Ramos (cell line): Measurements from ENCODE around the gene ADH4.

Experiments used
- in situ Hi-C: fragments of 300-500 bp; cut with MboI; formaldehyde crosslinking; loops from one replicate; pipeline ENCODE4 v1.14.3; 2022; ENCODE audit warnings: low sequenced_read_pairs; ENCODE audit not compliant: unreplicated experiment

Gene ADH4

DNA sequence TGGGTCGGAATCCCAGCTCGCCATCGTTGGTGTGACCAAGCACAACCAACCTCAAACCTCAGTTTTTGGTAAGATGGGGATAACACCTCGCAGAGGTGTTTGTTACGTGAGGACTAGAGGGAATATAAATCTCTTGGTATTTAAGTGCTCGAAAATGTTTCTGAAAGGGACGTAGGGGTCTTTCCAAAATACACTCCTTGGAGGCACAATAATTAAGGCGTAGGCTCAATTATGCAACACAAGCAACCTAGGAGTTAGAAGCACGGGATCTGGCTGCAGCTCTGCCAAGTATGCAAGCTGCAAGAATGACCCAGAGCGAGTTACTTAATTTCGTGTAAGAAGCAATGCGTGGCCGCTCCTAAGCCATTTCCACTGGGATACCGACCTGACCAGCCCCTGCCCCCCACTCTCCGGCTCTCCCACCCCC, 56.1 kb downstream of the ADH4 start:
- in situ Hi-C loops, result loop anchor here (25.0 kb wide), 1 partner anchor 724 kb away; the partner anchor contains the start of gene DAPP1

GRCh38 chr4:99084595-99084994, 59.5 kb downstream of the ADH4 start:
- in situ Hi-C loops, result loop anchor here (25.0 kb wide), 1 partner anchor 728 kb away; the partner anchor contains the start of gene DAPP1

- in situ Hi-C loops, result loop anchor here (25.0 kb wide), 1 partner anchor 730 kb away; the partner anchor contains the start of gene DAPP1
These were observed 61.9 kb downstream of the ADH4 start for GRCh38 chr4:99082192-99082591.

DNA sequence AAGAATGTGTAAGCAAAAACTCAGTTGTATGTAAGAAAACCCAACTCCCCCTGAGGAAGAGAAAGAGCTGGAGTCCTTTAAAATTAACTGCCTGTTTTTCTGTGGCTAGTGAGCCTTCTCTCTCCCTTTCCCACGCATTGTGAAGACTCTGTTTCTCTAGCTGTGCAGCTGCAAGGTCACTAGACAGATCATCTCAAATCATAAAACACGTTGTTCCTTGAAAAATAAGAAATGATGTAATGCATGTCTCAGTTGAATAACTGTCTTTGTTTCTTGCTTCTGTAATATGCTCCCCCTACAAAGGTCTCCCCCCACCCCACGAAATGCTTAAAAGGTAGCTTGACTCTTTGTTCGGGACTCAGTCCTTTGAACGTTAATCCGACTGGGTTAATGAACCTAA, 63.2 kb downstream of the ADH4 start:
- in situ Hi-C loops, result loop anchor here (25.0 kb wide), 1 partner anchor 731 kb away; the partner anchor contains the start of gene DAPP1

GRCh38 chr4:99079625-99080295, 64.3 kb downstream of the ADH4 start:
- in situ Hi-C loops, result loop anchor here (25.0 kb wide), 1 partner anchor 733 kb away; the partner anchor contains the start of gene DAPP1

DNA sequence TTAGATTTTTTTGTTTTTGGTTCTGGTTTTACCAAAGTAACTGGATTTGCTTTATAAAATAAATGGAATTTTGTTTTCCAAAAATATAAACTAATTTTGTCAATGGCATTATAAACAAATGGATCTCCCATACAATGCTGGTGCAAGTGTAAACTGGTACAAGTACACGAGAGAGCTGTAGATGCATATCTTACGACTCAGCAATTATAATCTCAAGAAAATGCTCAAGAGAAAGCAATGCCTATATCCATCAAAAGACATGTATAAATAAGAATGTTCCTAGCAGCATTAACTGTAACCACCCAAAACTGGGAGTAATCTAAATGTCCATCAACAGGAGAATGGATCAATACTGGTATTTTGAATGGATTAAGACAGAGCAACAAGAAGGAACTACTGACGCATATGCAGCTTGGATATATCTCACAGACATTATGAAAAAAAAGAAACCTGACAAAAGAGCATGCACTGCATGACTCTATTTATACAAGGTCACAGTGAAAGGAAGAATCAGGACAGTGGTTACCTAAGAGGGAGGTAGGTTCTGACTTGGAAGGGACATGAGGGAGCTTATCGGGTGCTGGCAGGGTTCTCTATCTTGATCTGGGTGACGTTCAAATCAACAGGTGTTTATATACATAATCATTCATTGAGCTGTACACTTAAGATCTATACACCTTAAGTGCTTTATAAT, 65.0 kb downstream of the ADH4 start:
- in situ Hi-C loops, result loop anchor here (25.0 kb wide), 1 partner anchor 733 kb away; the partner anchor contains the start of gene DAPP1

- in situ Hi-C loops, result loop anchor here (25.0 kb wide), 1 partner anchor 734 kb away; the partner anchor contains the start of gene DAPP1
These were observed 65.8 kb downstream of the ADH4 start for GRCh38 chr4:99078336-99078735.

- in situ Hi-C loops, result loop anchor here (25.0 kb wide), 1 partner anchor 735 kb away; the partner anchor contains the start of gene DAPP1
These were observed 66.9 kb downstream of the ADH4 start for GRCh38 chr4:99077177-99077576.

DNA sequence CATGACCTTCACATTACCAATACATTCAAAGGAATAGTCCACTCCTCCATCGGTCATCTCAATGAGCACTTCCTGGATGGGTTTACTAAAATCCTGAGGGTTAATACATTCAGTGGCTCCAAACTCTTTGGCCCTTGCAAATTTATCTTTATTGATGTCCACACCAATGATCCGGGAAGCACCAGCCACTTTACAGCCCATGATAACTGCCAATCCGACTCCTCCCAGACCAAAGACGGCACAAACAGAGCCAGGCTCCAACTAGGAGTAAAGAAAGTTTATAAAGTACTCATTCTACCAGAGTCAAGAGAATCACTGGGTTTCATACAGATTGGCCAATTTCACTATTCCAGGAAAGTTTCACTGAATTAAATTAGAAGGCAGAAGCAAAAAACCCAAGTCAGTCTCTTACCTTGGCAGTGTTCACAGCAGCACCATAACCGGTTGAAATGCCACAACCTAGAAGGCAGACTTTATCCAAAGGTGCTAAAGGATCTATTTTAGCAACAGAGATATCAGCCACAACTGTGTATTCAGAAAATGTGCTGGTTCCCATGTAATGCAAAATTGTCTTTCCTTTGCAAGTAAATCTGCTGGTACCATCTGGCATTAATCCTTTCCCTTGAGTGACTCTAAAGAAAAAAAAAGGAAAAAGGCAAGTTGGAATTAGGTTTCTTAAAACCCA, 67.7 kb downstream of the ADH4 start:
- in situ Hi-C loops, result loop anchor here (25.0 kb wide), 1 partner anchor 736 kb away; the partner anchor contains the start of gene DAPP1

- in situ Hi-C loops, result loop anchor here (25.0 kb wide), 2 partner anchors 737 to 913 kb away; partner anchors contain the start of gene DAPP1
These were observed 69.3 kb downstream of the ADH4 start for GRCh38 chr4:99074816-99075215.
